Transverse colon (tissue), 3 donors: Measurements from ENCODE around the gene PLXND1.

Experiments used
- EP300 ChIP-seq: sonication (generic); formaldehyde crosslinking; IDR thresholded peaks from one replicate; pipeline ENCODE4 v1.6.1; 2017; ENCODE audit warnings: antibody characterized with exemption, low read depth
- POLR2AphosphoS5 ChIP-seq, 3 donors: sonication (generic); formaldehyde crosslinking; IDR thresholded peaks; one replicate each; pipeline ENCODE4 v1.6.1; 2016; ENCODE audit warnings: antibody characterized with exemption in 3 of 3

GRCh38 chr3:129553171-129553570 is 53.3 kb downstream of the PLXND1 start:
- TF ChIP-seq POLR2AphosphoS5 (IDR thresholded peaks at IDR 0.05) (no peak), EP300 (no peak)
